Measurements from ENCODE around the gene FUT7.
"Not testable (repeated sequence)": the region's sequence is repeated elsewhere in the genome, so short reads cannot be mapped to it uniquely, and the experiment has no call there.

Gene FUT7

GRCh38 chr9:137067860-137068538, 36.1 kb upstream of the FUT7 start:
- in situ Hi-C loops (cut with MboI; ENCODE audit: low sequenced_read_pairs), result no loop called here

DNA sequence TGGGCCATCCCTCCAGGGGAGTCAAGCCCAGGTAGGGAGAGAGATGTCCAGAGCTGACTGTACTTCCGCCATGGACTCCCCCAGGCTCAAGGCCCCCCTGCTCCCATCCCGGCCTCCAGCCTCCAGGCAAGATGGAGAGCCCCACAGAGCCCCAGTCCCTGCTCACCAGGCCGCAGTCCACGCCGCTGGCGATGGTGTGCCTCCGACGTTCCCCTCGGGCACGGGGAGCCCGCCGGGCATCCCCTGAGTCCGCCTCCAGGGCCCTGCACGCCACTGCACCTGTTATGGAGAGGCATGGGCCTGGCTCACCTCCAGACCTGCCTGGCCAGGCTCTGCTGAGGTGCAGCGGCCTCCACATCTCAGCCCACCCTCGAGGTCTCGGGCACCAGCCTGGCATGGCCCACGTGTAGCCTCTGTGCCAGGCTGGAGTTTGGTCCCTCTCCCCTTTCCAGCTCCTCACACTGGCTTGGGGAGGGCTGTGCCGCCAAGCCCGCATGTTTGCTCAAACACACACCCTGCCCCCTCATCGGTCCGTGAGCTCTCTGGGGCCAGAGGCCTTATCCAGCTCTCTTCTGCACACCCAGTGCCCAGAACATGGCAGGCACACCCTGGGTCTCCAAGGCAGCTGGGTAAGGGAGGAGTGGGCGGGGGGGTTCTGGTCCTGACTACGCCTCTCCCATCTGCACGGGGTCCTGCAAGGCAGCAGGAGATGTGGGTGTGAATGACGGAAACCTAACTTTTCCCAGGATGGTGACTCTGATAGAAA, 34.4 kb upstream of the FUT7 start:
- in situ Hi-C loops (cut with MboI; ENCODE audit: low sequenced_read_pairs), result no loop called here

GRCh38 chr9:137065336-137065967, 33.6 kb upstream of the FUT7 start:
- in situ Hi-C loops (cut with MboI; ENCODE audit: low sequenced_read_pairs), result no loop called here

GRCh38 chr9:137064880-137065164, 32.9 kb upstream of the FUT7 start:
- in situ Hi-C loops (cut with MboI; ENCODE audit: low sequenced_read_pairs), result no loop called here

- in situ Hi-C loops (cut with MboI; ENCODE audit: low sequenced_read_pairs), result no loop called here
Observed at GRCh38 chr9:137064027-137064879, 32.4 kb upstream of the FUT7 start.

DNA sequence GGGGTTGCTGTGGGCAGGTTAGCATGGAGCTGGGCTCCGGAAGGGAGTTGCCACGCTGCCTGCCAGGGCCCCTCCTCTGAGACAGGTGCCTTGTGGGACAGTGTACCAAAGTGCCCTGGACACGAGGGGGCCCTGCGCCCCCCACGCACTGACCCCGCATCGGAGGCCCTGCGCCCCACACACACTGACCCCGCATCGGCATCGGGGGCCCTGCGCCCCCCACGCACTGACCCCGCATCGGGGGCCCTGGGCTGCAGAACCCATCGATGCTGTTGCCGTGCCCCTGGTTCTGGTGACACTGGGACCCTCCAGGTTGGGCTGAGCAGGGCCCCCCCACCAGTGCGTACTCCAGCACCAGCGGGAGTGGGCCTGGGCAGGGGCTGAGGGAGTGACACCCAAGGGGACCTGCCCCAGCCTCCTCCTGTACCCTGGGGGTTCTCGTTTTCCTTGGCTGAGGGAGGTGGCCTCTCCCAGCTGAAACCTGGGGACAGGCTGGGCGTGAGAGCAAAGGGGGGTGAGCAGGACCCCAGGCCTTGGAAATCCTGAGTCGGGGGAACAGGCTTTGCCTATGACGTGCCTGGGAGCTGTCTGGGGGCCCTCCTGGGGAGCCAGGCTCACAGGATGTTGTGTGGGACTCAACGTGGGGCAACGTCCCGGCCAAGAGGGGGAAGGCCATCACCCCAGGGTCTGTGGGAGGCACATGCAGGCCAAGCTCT, 31.6 kb upstream of the FUT7 start:
- in situ Hi-C loops (cut with MboI; ENCODE audit: low sequenced_read_pairs), result no loop called here

DNA sequence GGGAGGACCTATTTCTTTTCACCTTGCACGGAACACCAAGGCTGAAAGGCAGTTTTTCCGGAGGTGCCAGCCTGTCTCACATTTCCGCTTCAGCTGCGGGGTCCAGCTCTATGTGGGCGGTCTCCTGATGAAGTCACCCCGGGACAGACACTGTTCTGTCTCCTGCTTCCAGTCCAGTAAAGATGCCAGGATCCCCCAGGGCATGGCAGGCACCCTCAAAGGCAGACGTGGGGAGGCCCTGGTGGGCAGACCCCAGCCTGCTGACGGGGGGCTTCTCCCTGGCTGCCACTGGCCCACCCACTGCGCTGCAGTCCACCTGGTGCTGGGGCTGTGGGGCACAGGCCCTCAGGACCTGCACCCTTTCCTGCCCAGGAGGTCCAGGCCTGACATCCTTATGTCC, 30.9 kb upstream of the FUT7 start:
- in situ Hi-C loops (cut with MboI; ENCODE audit: low sequenced_read_pairs), result not testable (repeated sequence)

- in situ Hi-C loops (cut with MboI; ENCODE audit: low sequenced_read_pairs), result no loop called here
Observed at GRCh38 chr9:137062384-137062783, 30.5 kb upstream of the FUT7 start.

GRCh38 chr9:137058521-137059234, 26.8 kb upstream of the FUT7 start:
- in situ Hi-C loops (cut with MboI; ENCODE audit: low sequenced_read_pairs), result no loop called here

DNA sequence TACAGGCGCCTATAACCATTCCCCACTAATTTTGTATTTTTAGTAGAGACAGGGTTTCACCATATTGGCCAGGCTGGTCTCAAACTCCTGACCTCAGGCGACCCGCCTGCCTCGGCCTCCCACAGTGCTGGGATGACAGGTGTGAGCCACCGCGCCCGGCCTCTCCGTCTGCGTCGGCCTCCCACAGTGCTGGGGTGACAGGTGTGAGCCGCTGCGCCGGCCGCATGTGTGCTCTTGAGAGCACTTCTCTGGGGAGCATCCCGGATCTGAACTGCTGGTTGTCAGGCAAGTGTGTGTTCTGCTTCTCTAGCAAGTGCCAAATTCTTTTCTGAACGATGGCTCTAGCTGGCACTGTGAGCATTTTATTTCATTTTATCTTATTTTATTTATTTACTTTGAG, 25.7 kb upstream of the FUT7 start:
- in situ Hi-C loops (cut with MboI; ENCODE audit: low sequenced_read_pairs), result no loop called here

- in situ Hi-C loops (cut with MboI; ENCODE audit: low sequenced_read_pairs), result no loop called here
Observed at GRCh38 chr9:137056739-137057415, 25.0 kb upstream of the FUT7 start.

DNA sequence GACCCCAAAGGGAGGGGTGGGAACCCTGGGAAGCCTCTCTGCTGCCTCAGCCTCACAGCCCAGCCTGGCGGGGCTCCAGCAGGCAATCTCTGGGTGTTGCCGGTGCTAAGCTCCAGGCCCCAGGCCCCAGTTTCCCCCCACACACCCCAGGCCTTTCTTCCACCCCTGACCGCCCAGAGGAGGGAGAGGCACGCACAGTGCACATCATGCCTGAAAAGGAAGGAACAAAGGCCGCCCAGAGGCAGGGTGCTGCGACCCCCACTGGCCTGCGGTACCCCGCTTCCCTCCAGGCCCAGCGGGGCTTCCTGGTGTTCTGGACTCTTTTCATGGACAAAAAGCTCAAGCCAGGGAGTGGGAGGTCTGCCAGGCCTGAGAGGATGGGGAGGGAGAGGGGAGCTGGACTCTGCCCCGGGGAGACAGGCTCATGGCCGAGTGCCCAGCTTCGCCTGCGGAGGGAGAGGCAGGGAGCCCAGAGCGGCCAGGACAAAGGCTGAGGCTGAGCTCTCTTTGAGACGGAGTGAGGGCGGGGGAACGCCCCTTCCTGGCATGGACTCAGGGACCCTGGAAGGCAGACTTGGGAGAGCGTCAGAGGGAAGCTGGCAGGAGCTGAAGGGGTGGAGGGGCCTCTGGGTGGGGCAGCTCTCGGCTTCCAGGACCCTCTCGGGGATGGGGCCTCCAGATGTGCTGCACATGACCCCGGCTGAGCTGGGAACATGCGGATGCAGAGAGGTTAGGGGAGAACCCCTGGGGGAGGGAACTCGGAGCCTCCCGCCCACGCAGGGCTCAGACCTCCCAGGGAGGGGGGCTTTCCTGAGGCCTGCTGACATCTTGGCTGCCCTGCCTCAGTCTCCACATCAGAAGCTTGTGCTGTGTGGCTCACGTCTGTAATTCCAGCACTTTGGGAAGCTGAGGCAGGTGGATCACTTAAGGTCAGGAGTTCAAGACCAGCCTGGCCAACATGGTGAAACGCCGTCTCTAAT, 23.8 kb upstream of the FUT7 start:
- in situ Hi-C loops (cut with MboI; ENCODE audit: low sequenced_read_pairs), result no loop called here

DNA sequence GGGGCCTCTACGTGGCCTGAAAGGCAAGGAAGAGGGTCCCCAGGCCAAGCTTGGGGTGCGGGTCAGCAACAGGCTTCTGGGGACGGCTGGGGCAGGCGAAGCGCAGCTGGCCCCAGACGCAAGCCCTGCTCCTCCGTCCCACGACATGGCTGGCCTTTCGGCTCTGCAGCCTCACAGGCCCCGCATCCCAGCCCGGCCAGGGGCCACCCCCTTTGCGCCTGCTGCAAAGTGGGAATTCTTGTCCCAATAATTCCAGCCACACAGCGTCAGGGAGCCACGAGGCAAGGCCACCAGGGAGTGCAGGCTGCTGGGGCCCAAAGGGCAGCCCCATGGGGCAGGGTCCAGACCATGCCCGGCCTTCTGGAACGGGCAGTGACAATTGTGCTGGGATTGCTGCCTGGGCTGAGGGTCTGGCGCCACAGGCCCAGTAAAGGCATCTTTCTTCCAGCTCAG, 23.1 kb upstream of the FUT7 start:
- in situ Hi-C loops (cut with MboI; ENCODE audit: low sequenced_read_pairs), result no loop called here

GRCh38 chr9:137053944-137054931, 22.4 kb upstream of the FUT7 start, which contains the start of gene ENTPD2:
Gene ENTPD2, minus strand, starts transcription at chr9:137054061. Its CDS starts 64 bp downstream, at chr9:137053997.
- in situ Hi-C loops (cut with MboI; ENCODE audit: low sequenced_read_pairs), result no loop called here

DNA sequence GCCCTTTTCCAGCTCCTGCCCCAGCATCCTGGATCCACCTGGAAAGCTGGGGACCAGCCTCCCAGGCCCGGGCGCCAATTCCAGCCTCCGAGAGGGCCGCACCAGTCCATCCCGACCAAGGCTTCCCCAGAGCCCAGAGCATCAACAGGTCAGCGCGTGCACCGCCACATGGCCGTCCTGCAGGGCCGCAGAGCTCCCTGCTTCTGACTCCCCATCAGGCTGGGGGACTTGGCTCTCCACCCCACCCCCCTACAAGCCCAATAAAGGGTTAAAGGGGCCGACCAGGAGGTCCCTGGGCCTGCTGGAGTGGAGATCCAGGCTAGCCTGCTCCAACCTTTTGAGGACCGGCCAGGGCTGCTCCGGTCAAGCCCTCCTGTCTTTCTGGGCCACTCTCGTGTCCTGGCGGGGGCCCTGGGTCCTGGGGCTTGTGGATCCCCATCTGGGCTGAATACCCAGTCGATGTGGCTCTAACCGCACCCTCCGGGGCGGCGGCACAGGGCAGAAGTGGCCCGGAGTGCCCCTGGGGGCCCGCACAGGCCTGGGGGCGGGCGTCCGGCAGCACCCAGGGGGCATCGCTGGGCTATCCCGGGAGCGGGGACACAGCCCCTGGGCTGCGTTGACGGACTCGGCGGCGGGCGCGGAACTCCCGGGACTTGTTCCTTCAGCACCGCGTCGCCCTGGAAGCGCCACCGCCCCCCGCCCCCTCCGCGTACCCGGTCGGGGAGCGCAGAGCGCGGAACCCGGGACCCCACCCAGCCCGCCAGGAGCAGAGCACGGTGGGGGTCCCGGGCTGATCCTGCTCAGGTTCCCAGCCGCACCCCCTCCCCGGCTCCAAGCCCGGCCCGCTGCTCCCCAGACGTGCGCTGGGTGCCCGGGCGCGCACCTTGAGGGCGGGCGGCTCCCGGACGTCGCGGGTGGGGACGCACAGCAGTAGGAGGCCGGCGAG, 21.4 kb upstream of the FUT7 start:
- in situ Hi-C loops (cut with MboI; ENCODE audit: low sequenced_read_pairs), result no loop called here

GRCh38 chr9:137052293-137052692, 20.4 kb upstream of the FUT7 start:
- in situ Hi-C loops (cut with MboI; ENCODE audit: low sequenced_read_pairs), result no loop called here
